GM10266 (cell line): ENCODE results near the gene SINHCAF.
"Not testable (repeated sequence)": the region's sequence is repeated elsewhere in the genome, so short reads cannot be mapped to it uniquely, and the experiment has no call there.

Experiments
- DNase-seq: peaks from one replicate; pipeline ENCODE4 v3.0.0; 2012; ENCODE audit errors: extremely low spot score
- TF ChIP-seq, protein P1 (sequence below): IDR thresholded peaks from 2 replicates; pipeline ENCODE4 v1.5.1; 2012; ENCODE audit warnings: mild to moderate bottlenecking, low read depth; ENCODE audit not compliant: control insufficient read depth, insufficient read depth; ENCODE audit errors: missing control alignments

Gene SINHCAF

DNA sequence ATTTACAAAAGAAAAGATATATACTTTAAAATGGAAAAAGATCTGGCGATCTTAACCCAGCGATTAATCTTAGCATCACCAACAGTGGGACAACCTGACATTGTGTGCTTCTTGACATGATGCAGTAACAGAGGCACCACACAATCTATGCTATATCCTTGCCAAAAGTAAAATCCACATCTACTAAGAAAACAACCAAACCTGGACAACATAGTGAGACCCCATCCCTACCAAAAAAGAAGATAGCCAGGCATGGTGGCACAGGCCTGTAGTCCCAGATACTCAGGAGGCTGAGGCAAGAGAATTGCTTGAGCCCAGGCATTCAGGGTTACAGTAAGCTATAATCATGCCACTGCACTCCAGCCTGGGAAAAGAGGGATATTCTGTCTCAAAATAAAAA is 50.5 kb downstream of the SINHCAF start:
- no peak for DNase-seq
- TF ChIP-seq, protein P1, sequence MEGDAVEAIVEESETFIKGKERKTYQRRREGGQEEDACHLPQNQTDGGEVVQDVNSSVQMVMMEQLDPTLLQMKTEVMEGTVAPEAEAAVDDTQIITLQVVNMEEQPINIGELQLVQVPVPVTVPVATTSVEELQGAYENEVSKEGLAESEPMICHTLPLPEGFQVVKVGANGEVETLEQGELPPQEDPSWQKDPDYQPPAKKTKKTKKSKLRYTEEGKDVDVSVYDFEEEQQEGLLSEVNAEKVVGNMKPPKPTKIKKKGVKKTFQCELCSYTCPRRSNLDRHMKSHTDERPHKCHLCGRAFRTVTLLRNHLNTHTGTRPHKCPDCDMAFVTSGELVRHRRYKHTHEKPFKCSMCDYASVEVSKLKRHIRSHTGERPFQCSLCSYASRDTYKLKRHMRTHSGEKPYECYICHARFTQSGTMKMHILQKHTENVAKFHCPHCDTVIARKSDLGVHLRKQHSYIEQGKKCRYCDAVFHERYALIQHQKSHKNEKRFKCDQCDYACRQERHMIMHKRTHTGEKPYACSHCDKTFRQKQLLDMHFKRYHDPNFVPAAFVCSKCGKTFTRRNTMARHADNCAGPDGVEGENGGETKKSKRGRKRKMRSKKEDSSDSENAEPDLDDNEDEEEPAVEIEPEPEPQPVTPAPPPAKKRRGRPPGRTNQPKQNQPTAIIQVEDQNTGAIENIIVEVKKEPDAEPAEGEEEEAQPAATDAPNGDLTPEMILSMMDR: no peak

DNA sequence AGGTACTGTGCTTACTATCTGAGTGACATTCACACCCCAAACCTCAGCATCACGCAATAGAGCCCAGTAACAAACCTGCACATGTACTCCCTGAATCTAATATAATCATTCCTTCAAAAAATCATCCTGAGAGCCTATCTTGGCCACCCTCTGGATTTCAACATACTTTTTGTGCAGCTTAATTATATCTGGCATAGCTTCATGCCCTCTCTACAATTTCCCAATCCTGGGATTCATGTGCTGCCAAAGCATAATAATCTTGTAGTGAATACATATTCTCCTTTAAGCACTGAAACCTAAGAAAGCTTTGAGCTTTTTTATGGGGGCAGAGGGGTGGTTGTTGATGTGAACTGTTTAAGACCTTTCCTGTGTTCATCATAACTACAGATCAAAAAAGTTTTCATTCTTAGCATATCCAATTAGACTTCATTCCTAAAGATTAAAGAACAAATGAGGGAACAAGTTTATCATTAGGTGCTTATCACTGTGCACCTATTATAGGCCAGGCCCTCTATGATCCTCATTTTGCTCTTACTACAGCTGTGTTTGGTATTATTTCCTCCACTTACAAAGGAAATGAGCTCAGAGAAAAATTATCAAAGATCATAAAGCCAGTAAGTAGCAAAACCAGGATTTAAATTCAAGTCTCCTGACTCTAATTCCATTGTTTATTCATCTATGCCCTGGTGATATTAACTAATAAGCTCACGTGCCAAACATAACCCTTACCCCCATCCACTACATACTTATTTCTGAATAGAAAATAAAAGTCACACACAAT is 51.2 kb downstream of the SINHCAF start:
- TF ChIP-seq, protein P1: no peak
- no peak for DNase-seq

GRCh38 chr12:31273794-31274193 is 52.2 kb downstream of the SINHCAF start:
- DNase-seq: not testable (repeated sequence)

GRCh38 chr12:31272607-31273225 is 53.2 kb downstream of the SINHCAF start:
- TF ChIP-seq, protein P1: no peak
- no peak for DNase-seq

DNA sequence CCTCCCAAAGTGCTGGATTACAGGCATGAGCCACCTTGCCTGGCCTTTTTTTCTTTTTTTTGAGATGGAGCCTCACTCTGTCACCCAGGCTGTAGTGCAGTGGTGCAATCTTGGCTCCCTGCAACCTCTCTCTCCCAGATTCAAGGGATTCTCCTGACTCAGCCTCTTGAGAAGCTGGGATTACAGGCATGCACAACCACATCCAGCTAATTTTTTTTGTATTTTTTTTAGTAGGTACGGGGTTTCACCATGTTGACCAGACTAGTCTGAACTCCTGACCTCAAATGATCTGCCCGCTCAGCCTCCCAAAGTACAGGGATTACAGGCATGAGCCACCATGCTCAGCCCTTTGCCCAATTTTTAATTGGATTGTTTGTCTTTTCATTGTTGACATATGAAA is 58.0 kb downstream of the SINHCAF start:
- TF ChIP-seq, protein P1: no peak
- no peak for DNase-seq

GRCh38 chr12:31265722-31266121 is 60.2 kb downstream of the SINHCAF start:
- no peak for DNase-seq
- TF ChIP-seq, protein P1: no peak

GRCh38 chr12:31263661-31264060 is 62.3 kb downstream of the SINHCAF start:
- TF ChIP-seq, protein P1: no peak
- no peak for DNase-seq
